ENCODE results near the gene ZNF217.
"Not testable (repeated sequence)": the region's sequence is repeated elsewhere in the genome, so short reads cannot be mapped to it uniquely, and the experiment has no call there.

The ZNF217 gene

GRCh38 chr20:53593466-53594007, at the start of gene ZNF217:
TSS of gene ZNF217 (minus strand) at chr20:53593839. CDS start at chr20:53582826, 11,013 bp downstream.
- peak; percentile 33 for DNase-seq

DNA sequence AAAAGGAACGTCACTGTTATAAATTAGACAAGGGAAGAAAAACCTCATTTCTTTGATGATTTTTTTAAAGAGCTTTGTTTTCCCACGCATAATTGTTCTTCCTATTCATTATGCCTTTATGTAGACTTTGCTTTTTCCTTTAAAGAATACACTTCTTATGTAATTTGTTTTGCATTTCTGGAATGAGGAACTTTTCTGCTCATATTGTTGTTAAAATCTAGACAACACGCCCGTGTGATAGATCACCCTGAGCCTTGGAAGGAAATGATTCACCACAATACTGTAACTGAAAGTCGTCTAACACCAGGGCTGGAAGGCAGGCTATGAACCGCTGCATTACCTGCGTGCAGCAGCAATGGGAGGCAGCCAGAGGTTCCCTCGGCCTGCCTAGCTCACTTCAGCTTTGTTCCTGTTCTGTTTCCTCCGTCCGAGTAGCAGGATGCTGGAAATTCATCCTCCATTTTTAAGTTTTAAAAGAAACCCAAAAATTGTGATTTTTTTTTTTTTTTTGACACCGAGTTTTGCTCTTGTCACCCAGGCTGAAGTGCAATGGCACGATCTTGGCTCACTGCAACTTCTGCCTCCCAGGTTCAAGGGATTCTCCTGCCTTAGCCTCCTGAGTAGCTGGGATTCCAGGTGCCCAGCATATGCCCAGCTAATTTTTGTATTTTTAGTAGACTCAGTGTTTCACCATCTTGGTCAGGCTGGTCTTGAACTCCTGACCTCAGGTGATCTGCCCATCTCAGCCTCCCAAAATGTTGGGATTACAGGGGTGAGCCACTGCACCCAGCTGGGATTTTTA, 49.6 kb upstream of the ZNF217 start:
- DNase-seq, result peak; percentile 38

- peak; percentile 63 for DNase-seq
Measured at GRCh38 chr20:53642196-53643030, 48.8 kb upstream of the ZNF217 start.

DNA sequence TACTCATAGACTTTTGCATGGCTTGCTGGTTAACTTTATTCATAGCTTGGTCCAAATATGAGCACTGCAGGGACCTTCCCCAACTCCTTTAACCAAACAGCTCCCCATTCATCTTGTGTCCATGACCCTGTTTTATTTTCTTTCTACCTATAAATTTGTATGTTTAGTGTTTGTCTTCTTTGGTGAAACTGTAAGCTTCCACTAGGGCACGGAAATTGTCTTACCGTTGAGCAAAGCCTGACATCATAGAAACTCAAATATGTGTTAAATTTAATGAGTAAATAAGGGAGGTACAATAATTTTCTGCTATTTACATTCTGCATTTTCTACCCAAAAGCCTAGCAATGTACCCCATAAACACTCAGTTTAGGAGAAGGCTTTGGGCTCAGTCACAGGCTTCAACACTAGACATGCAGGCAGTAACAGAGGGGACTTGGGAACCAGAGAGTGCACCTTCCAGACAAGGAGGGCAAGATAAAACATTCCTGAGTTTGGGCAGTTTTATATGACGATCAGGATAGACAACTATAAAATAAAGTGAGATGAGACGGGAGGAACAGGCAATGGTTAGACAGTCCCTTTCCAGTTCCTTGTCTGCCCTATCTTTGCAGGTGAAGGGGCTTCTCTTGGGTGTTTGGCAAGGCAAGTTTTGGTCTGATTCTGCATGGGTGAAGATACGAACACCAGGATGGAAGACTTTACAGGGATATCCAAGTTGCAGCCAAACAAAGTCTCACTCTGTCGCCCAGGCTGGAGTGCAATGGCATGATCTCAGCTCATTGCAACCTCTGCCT, 46.2 kb upstream of the ZNF217 start:
- DNase-seq, result no peak

GRCh38 chr20:53639128-53639527, 45.5 kb upstream of the ZNF217 start:
- no peak for DNase-seq

- DNase-seq, result not testable (repeated sequence)
Measured at GRCh38 chr20:53637310-53637709, 43.7 kb upstream of the ZNF217 start.

- no peak for DNase-seq
Measured at GRCh38 chr20:53636540-53637097, 43.0 kb upstream of the ZNF217 start.

GRCh38 chr20:53635221-53635620, 41.6 kb upstream of the ZNF217 start:
- DNase-seq, result no peak

GRCh38 chr20:53631909-53632662, 38.4 kb upstream of the ZNF217 start:
- DNase-seq, result no peak

DNA sequence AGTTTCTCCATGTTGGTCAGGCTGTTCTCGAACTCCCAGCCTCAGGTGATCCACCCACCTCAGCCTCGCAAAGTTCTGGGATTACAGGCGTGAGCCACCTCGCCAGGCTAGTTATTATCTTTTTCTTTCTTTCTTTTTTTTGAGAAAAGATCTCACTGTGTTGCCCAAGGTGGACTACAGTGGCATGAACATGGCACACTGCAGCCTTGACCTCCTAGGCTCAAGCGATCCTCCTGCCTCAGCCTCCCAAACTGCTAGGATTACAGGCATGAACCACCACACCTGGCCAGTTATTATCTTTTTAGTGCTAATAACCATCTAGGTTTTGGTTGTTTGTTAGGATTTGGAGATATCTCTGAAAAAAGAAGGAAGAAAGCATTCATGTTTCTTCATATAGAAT, 35.8 kb upstream of the ZNF217 start:
- no peak for DNase-seq

- DNase-seq, result not testable (repeated sequence)
Measured at GRCh38 chr20:53628758-53629157, 35.1 kb upstream of the ZNF217 start.

- no peak for DNase-seq
Measured at GRCh38 chr20:53628076-53628475, 34.4 kb upstream of the ZNF217 start.

GRCh38 chr20:53627001-53627400, 33.4 kb upstream of the ZNF217 start:
- not testable (repeated sequence) for DNase-seq

GRCh38 chr20:53626584-53626983, 32.9 kb upstream of the ZNF217 start:
- no peak for DNase-seq

- no peak for DNase-seq
Measured at GRCh38 chr20:53625311-53626129, 31.9 kb upstream of the ZNF217 start.

GRCh38 chr20:53624927-53625250, 31.2 kb upstream of the ZNF217 start:
- DNase-seq, result not testable (repeated sequence)

- peak; percentile 85 for DNase-seq
Measured at GRCh38 chr20:53623454-53624211, 30.0 kb upstream of the ZNF217 start.

DNA sequence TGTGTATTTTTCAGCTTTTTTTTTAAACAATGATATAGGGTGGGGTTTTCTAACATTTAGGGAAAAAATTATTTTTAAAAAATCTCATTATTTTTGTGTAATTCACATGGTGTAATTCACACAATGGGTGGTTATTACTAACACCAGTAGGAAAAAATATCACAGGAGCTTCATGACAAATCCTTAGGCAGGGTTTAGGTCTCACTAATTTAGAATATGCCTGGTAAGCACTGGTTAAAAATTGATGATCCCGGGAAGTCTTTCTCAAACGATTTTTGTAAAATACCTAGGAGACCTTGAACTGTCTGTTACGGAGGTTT, 29.5 kb upstream of the ZNF217 start:
- DNase-seq, result no peak

GRCh38 chr20:53622247-53623133, 28.9 kb upstream of the ZNF217 start:
- peak; percentile 17 for DNase-seq
